H1 (cell line): Measurements from ENCODE around the gene SLX1A. TPM values are rescaled to one million over a fixed set of nuclear protein-coding genes. Genes with fewer than 3 reads are reported as not detected.

Experiments used
- CTCF ChIA-PET: fragments of 300-600 bp; sonication (Branson Sonifier 250); formaldehyde crosslinking; loops from one replicate; lab custom pipeline; 2021; ENCODE audit not compliant: partially characterized antibody; lab: Charles Lee
- POLR2A ChIA-PET: fragments of 300-600 bp; sonication (Branson Sonifier 250); formaldehyde crosslinking; loops from one replicate; lab custom pipeline; 2021; ENCODE audit warnings: inconsistent platforms; ENCODE audit not compliant: partially characterized antibody; lab: Charles Lee
- DNase-seq, 2 experiments: peaks; one replicate each; pipeline versions ENCODE4 v3.0.0 to v3.0.0-alpha.2; 2010 to 2022; ENCODE audit warnings: low spot score in 2 of 2, low read depth in 1 of 2, mixed read lengths in 1 of 2
- FAIRE-seq: peaks from 2 replicates; lab custom pipeline; 2011; peaks lifted over from hg19 to GRCh38; lab: Jason Lieb, UNC
- H2AFZ ChIP-seq: 2 replicates; pipeline ENCODE4 v1.8.1; 2012; ENCODE audit warnings: low read length, inconsistent platforms
- H2AK5ac ChIP-seq: 2 replicates; pipeline ENCODE4 v1.6.1; 2013; ENCODE audit warnings: low read depth, low read length
- H2BK120ac ChIP-seq: replicated peaks from 2 replicates; pipeline ENCODE3; 2013; ENCODE audit warnings: low read depth, low read length, inconsistent platforms
- H2BK12ac ChIP-seq: 2 replicates; pipeline ENCODE4 v1.6.1; 2013; ENCODE audit warnings: low read depth, low read length
- H2BK15ac ChIP-seq: 2 replicates; pipeline ENCODE4 v1.6.1; 2013; ENCODE audit warnings: low read length
- H2BK20ac ChIP-seq: 2 replicates; pipeline ENCODE4 v1.6.1; 2013; ENCODE audit warnings: low read length
- H2BK5ac ChIP-seq: 2 replicates; pipeline ENCODE4 v1.6.1; 2013; ENCODE audit warnings: low read depth, low read length
- H3K14ac ChIP-seq: 2 replicates; pipeline ENCODE4 v1.6.1; 2013; ENCODE audit warnings: inconsistent platforms; ENCODE audit not compliant: insufficient read length
- H3K18ac ChIP-seq: 2 replicates; pipeline ENCODE4 v1.6.1; 2013; ENCODE audit warnings: low read length; ENCODE audit errors: extremely low read depth
- H3K23ac ChIP-seq: 2 replicates; pipeline ENCODE4 v1.6.1; 2013; ENCODE audit warnings: inconsistent platforms; ENCODE audit not compliant: insufficient read length
- H3K23me2 ChIP-seq: 2 replicates; pipeline ENCODE4 v1.6.1; 2013; ENCODE audit warnings: low read depth, low read length
- H3K27ac ChIP-seq: 2 replicates; pipeline ENCODE4 v1.6.1; 2011; ENCODE audit warnings: low read depth, low read length, inconsistent platforms
- H3K27me3 ChIP-seq, 4 experiments: replicated peaks in 1 of 4; 1 replicate in 1 of 4; 2 replicates in 3 of 4; pipeline versions ENCODE4 v1.6.1 to v1.8.1; 2011 to 2013; ENCODE audit warnings: low read length in 3 of 4, mild to moderate bottlenecking in 3 of 4, inconsistent platforms in 2 of 4, mixed read lengths in 2 of 4, moderate library complexity in 1 of 4; ENCODE audit not compliant: control insufficient read depth in 3 of 4, insufficient read depth in 3 of 4; ENCODE audit errors: extremely low read depth in 1 of 4
- H3K36me3 ChIP-seq, 4 experiments: 2 replicates each; pipeline versions ENCODE4 v1.6.1 to v1.8.1; 2011 to 2013; ENCODE audit warnings: mild to moderate bottlenecking in 4 of 4, low read length in 3 of 4, moderate library complexity in 2 of 4, control low read depth in 1 of 4, inconsistent platforms in 1 of 4; ENCODE audit not compliant: insufficient read depth in 4 of 4, control insufficient read depth in 2 of 4
- H3K4ac ChIP-seq: replicated peaks from 2 replicates; pipeline ENCODE3; 2013; ENCODE audit warnings: low read length, low read depth, mixed read lengths, inconsistent platforms; ENCODE audit not compliant: insufficient read length
- H3K4me1 ChIP-seq, 4 experiments: replicated peaks in 1 of 4; 1 replicate in 1 of 4; 2 replicates in 3 of 4; pipeline versions ENCODE4 v1.6.1 to v1.8.1; 2011 to 2013; ENCODE audit warnings: low read length in 3 of 4, inconsistent platforms in 2 of 4, mixed read lengths in 1 of 4; ENCODE audit not compliant: insufficient read depth in 4 of 4, control insufficient read depth in 3 of 4
- H3K4me2 ChIP-seq, 2 experiments: 2 replicates each; pipeline versions ENCODE4 v1.6.1 to v1.8.1; 2011 to 2013; ENCODE audit warnings: low read depth in 2 of 2, low read length in 2 of 2, control low read depth in 1 of 2, inconsistent platforms in 1 of 2, mild to moderate bottlenecking in 1 of 2; ENCODE audit not compliant: insufficient read depth in 1 of 2
- H3K4me3 ChIP-seq, 4 experiments: fragments of 200-600, 300-600 bp in 1 of 4; sonication (generic), shearing (Covaris generic), sonication (Bioruptor Twin) in 1 of 4; 2 replicates each; pipeline versions ENCODE4 v1.5.1 to v1.8.1; 2011 to 2016; ENCODE audit warnings: low read length in 4 of 4, low read depth in 3 of 4, control low read depth in 2 of 4, inconsistent platforms in 2 of 4, mild to moderate bottlenecking in 2 of 4, mixed read lengths in 1 of 4, moderate library complexity in 1 of 4; ENCODE audit not compliant: insufficient read depth in 2 of 4; ENCODE audit errors: extremely low read depth in 1 of 4
- H3K56ac ChIP-seq: replicated peaks from 2 replicates; pipeline ENCODE3; 2013; ENCODE audit warnings: low read depth, mild to moderate bottlenecking, mixed read lengths, low read length, inconsistent platforms; ENCODE audit not compliant: insufficient read length
- H3K79me1 ChIP-seq: 2 replicates; pipeline ENCODE4 v1.6.1; 2013; ENCODE audit warnings: low read depth, low read length, control low read depth
- H3K79me2 ChIP-seq, 2 experiments: 2 replicates each; pipeline versions ENCODE4 v1.6.1 to v1.8.1; 2012 to 2013; ENCODE audit warnings: low read length in 2 of 2, mild to moderate bottlenecking in 2 of 2, inconsistent platforms in 1 of 2; ENCODE audit not compliant: insufficient read depth in 2 of 2, control insufficient read depth in 1 of 2
- H3K9ac ChIP-seq, 4 experiments: replicated peaks in 1 of 4; 1 replicate in 1 of 4; 2 replicates in 3 of 4; pipeline versions ENCODE4 v1.6.1 to v1.8.1; 2011 to 2013; ENCODE audit warnings: low read depth in 3 of 4, low read length in 3 of 4, control low read depth in 2 of 4, mild to moderate bottlenecking in 2 of 4, moderate library complexity in 2 of 4, inconsistent platforms in 1 of 4; ENCODE audit errors: extremely low read depth in 1 of 4
- H3K9me3 ChIP-seq, 2 experiments: 2 replicates each; pipeline versions ENCODE4 v1.6.1 to v1.8.1; 2012 to 2013; ENCODE audit warnings: mild to moderate bottlenecking in 2 of 2, moderate library complexity in 2 of 2, control low read depth in 1 of 2, inconsistent platforms in 1 of 2, low read depth in 1 of 2, low read length in 1 of 2, mixed read lengths in 1 of 2; ENCODE audit not compliant: insufficient read depth in 2 of 2
- H4K20me1 ChIP-seq, 2 experiments: replicated peaks in 1 of 2; 2 replicates each; pipeline versions ENCODE3 to v1.8.1; 2011 to 2013; ENCODE audit warnings: inconsistent platforms in 2 of 2, low read length in 2 of 2, mild to moderate bottlenecking in 1 of 2; ENCODE audit not compliant: insufficient read depth in 2 of 2, control insufficient read depth in 1 of 2
- H4K5ac ChIP-seq: 2 replicates; pipeline ENCODE4 v1.6.1; 2013; ENCODE audit warnings: low read length, low read depth, mixed read lengths, inconsistent platforms; ENCODE audit not compliant: insufficient read length
- H4K8ac ChIP-seq: 2 replicates; pipeline ENCODE4 v1.8.0; 2013; ENCODE audit warnings: mild to moderate bottlenecking, moderate library complexity, low read length, inconsistent platforms; ENCODE audit not compliant: insufficient read depth; ENCODE audit errors: extremely low read depth
- H4K91ac ChIP-seq: replicated peaks from 2 replicates; pipeline ENCODE3; 2013; ENCODE audit warnings: low read length, mixed read lengths, inconsistent platforms; ENCODE audit not compliant: insufficient read length
- CHD1 ChIP-seq: IDR thresholded peaks from 2 replicates; pipeline ENCODE4 v1.6.1; 2012; ENCODE audit warnings: low read depth, low read length, improper control_type of control experiment
- GTF2F1 ChIP-seq: IDR thresholded peaks from 2 replicates; pipeline ENCODE4 v1.6.1; 2012; ENCODE audit warnings: low read depth, low read length, improper control_type of control experiment, borderline replicate concordance
- KDM4A ChIP-seq: IDR thresholded peaks from one replicate; pipeline ENCODE4 v1.7.1; 2012; ENCODE audit warnings: low read depth, mild to moderate bottlenecking, moderate library complexity, low read length, inconsistent platforms; ENCODE audit not compliant: severe bottlenecking
- POLR2A ChIP-seq, 2 experiments: IDR thresholded peaks; 1 replicate in 1 of 2; 2 replicates in 1 of 2; pipeline ENCODE4 v1.6.1; 2011; ENCODE audit warnings: low read depth in 2 of 2, low read length in 2 of 2, mild to moderate bottlenecking in 2 of 2; ENCODE audit errors: control extremely low read depth in 1 of 2
- SAP30 ChIP-seq: fragments of 300-600 bp; sonication (generic); IDR thresholded peaks from 2 replicates; pipeline ENCODE4 v1.7.1; 2012; ENCODE audit warnings: low read length, moderate library complexity, mild to moderate bottlenecking, inconsistent platforms; ENCODE audit not compliant: insufficient read depth, insufficient replicate concordance
- SIN3A ChIP-seq, 2 experiments: IDR thresholded peaks in 1 of 2; conservative IDR thresholded peaks in 1 of 2; 2 replicates each; pipeline ENCODE4 v1.6.1; 2011 to 2012; ENCODE audit warnings: low read length in 2 of 2, improper control_type of control experiment in 1 of 2, low read depth in 1 of 2, mild to moderate bottlenecking in 1 of 2
- SP1 ChIP-seq: IDR thresholded peaks from 2 replicates; pipeline ENCODE4 v1.6.1; 2011; ENCODE audit warnings: low read depth, low read length
- SP2 ChIP-seq: IDR thresholded peaks from 2 replicates; pipeline ENCODE4 v1.6.1; 2012; ENCODE audit warnings: mild to moderate bottlenecking, low read length, inconsistent platforms
- WGBS, 2 experiments: shearing (Covaris generic) in 1 of 2; methylation state at CpG; one replicate each; pipeline versions ENCODE4 v1.1.6 to v1.1.7; 2013 to 2015; ENCODE audit warnings: low lambda C conversion rate in 2 of 2, mixed read lengths in 2 of 2, inconsistent platforms in 1 of 2, low coverage in 1 of 2, missing lambda C conversion rate in 1 of 2; ENCODE audit not compliant: insufficient replicate concordance in 2 of 2, insufficient coverage in 1 of 2, insufficient read length in 1 of 2; ENCODE audit errors: extremely low coverage in 1 of 2, missing lambda C conversion rate in 1 of 2; 5-methylcytosine and 5-hydroxymethylcytosine counted together
- polyA plus RNA-seq, 7 experiments: library from polyadenylated mRNA; depleted of rRNA in 3 of 7; stranded (reverse) in 5 of 7; unstranded in 2 of 7; fragments of >200 nt in 5 of 7; fragments of 200-250 nt in 2 of 7; gene quantifications; 1 replicate in 5 of 7; 2 replicates in 1 of 7; 4 replicates in 1 of 7; pipeline versions ENCODE4 v1.2.1 to v1.2.3, GENCODE V29; 2011 to 2013; ENCODE audit warnings: missing spikeins in 2 of 7, mixed read lengths in 2 of 7
- total RNA-seq: library from RNA; stranded (reverse); fragmentation: NEBNext Ultra II Directional; extraction: Animal tissue kit (Norgen Biotek cat#: 25700); gene quantifications from 2 replicates; pipeline ENCODE4 v1.2.1, GENCODE V29; 2021
- TF ChIP-seq, protein P1 (sequence below): IDR thresholded peaks from 2 replicates; pipeline ENCODE4 v1.6.1; 2012; ENCODE audit warnings: low read length, inconsistent platforms

SLX1A gene
- total and polyA plus RNA-seq, 2 of the 8 experiments (the other 6 are each of a cell fraction or from before 2014, with no cell fraction given) = 4.7 to 36.9 TPM

DNA sequence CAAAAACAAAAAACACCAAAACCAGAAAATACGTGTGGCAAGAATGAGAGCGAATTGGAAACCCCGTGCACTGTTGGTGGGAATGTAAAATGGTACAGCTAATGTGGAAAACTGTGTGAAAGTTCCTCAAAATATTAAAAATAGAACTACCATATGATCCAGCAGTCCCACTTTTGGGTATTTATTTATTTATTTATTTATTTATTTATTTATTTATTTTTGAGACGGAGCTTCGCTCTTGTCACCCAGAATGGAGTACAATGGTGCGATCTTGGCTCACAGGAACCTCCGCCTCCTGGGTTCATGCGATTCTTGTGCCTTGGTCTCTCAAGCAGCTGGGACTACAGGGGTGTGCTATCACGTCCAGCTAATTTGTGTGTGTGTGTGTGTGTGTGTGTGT is 41.2 kb upstream of the SLX1A start:
- Histone ChIP-seq H3K79me2 (no peaks in the 10 kb centered on the region), H2BK120ac (no peak overlapping the region), H3K4me2 (no peak overlapping the region), H3K56ac (no peak overlapping the region), H4K91ac (no peak overlapping the region), H3K9ac (no peak overlapping the region), H3K27me3 (no peaks in the 10 kb centered on the region; a peak in 2 of 7 replicates), H2BK12ac (no peak overlapping the region), H3K36me3 (no peaks in the 10 kb centered on the region), H2AFZ (no peak overlapping the region), H2AK5ac (no peak overlapping the region), H2BK5ac (no peak overlapping the region), H3K27ac (no peak overlapping the region), H3K4me3 (no peak overlapping the region), H4K20me1 (no peaks in the 10 kb centered on the region), H4K5ac (no peak overlapping the region), H3K79me1 (no peaks in the 10 kb centered on the region), H3K23ac (no peak overlapping the region), H4K8ac (no peak overlapping the region), H3K4me1 (no peaks in the 10 kb centered on the region), H3K18ac (no peak overlapping the region), H3K23me2 (no peaks in the 10 kb centered on the region), H3K4ac (no peak overlapping the region), H2BK20ac (no peak overlapping the region), H2BK15ac (no peak overlapping the region), H3K14ac (no peak overlapping the region), H3K9me3 (0 out of 4 replicates have a peak, but pooled peaks cover 0 to 5% of the 10 kb centered on the region in 2 experiments)
- DNase-seq (no peak), FAIRE-seq (no peak)
- POLR2A ChIA-PET = no interaction called here
- 95% methylated on average over 9 of the region's 9 CpGs; no CpG with 5 or more reads in 1 of the 2 experiments for WGBS, 2 experiments
- CTCF ChIA-PET = interaction anchor here (1.1 to 2.5 kb wide), 2 partner anchors 9 to 41 kb away, joined by 3 to 7 read pairs; no protein-coding TSS in a partner anchor
- TF ChIP-seq SAP30 (no peak), SIN3A (conservative IDR thresholded peaks at IDR 0.05 in 1 of 2, IDR thresholded peaks at IDR 0.05 in 1 of 2; ENCODE audit: low read depth in 1 of 2, low read length in 2 of 2) (no peak), CHD1 (no peak), POLR2A (IDR thresholded peaks at IDR 0.05; ENCODE audit: control extremely low read depth in 1 of 2, low read depth in 2 of 2, low read length in 2 of 2) (no peak), GTF2F1 (no peak), SP1 (no peak), SP2 (no peak), KDM4A (no peak)
- TF ChIP-seq, protein P1, sequence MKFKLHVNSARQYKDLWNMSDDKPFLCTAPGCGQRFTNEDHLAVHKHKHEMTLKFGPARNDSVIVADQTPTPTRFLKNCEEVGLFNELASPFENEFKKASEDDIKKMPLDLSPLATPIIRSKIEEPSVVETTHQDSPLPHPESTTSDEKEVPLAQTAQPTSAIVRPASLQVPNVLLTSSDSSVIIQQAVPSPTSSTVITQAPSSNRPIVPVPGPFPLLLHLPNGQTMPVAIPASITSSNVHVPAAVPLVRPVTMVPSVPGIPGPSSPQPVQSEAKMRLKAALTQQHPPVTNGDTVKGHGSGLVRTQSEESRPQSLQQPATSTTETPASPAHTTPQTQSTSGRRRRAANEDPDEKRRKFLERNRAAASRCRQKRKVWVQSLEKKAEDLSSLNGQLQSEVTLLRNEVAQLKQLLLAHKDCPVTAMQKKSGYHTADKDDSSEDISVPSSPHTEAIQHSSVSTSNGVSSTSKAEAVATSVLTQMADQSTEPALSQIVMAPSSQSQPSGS = no peak
